DMS114 treated with DMSO at 0.1 percent for 48 hours (cell line): Measurements from ENCODE around the gene PCDHGA12.
A peak's percentile ranks its signal among the peaks of the same experiment; 100 is the strongest.

Experiments
- DNase-seq: peaks from one replicate; lab custom pipeline; 2025; ENCODE audit not compliant: unreplicated experiment; lab: John Stamatoyannopoulos, UW

Gene PCDHGA12

GRCh38 chr5:141439411-141440141 is 9.3 kb downstream of the PCDHGA12 start:
- no peak for DNase-seq

- DNase-seq = no peak
Observed at GRCh38 chr5:141440341-141440740, 10.0 kb downstream of the PCDHGA12 start.

GRCh38 chr5:141441571-141442170 is 11.4 kb downstream of the PCDHGA12 start:
- no peak for DNase-seq

GRCh38 chr5:141465351-141465750 is 35.0 kb downstream of the PCDHGA12 start:
- no peak for DNase-seq

- DNase-seq = peak; percentile 88
Observed at GRCh38 chr5:141475625-141476131, 45.4 kb downstream of the PCDHGA12 start, which contains the start of gene PCDHGC3. PCDHGC3 (plus strand) TSS chr5:141475966; CDS start chr5:141476117, 151 bp downstream.

- peak; percentile 30 for DNase-seq
Observed at GRCh38 chr5:141476132-141476911, 46.0 kb downstream of the PCDHGA12 start.

GRCh38 chr5:141477044-141477575 is 46.8 kb downstream of the PCDHGA12 start:
- no peak for DNase-seq

GRCh38 chr5:141477815-141478214 is 47.5 kb downstream of the PCDHGA12 start:
- no peak for DNase-seq

- no peak for DNase-seq
Observed at GRCh38 chr5:141478321-141478945, 48.1 kb downstream of the PCDHGA12 start.

- no peak for DNase-seq
Observed at GRCh38 chr5:141479776-141480175, 49.5 kb downstream of the PCDHGA12 start.
